Astrocyte (in vitro differentiated cells and primary cell): Measurements from ENCODE around the gene SCLY. TPM values are rescaled to one million over a fixed set of nuclear protein-coding genes. Genes with fewer than 3 reads are reported as not detected.

ENCODE experiments used
- DNase-seq: peaks from one replicate; pipeline ENCODE4 v3.0.0-alpha.2; 2010; ENCODE audit warnings: low read depth
- FAIRE-seq: peaks from 2 replicates; lab custom pipeline; 2011; peaks lifted over from hg19 to GRCh38; lab: Jason Lieb, UNC
- H2AFZ ChIP-seq: 2 replicates; pipeline ENCODE4 v1.6.0; 2012; ENCODE audit warnings: low read depth, low read length, inconsistent platforms
- H3K27ac ChIP-seq: 2 replicates; pipeline ENCODE4 v1.5.1; 2011; ENCODE audit warnings: low read depth, low read length, inconsistent platforms
- H3K27me3 ChIP-seq: 2 replicates; pipeline ENCODE4 v1.6.0; 2011; ENCODE audit warnings: low read length, inconsistent platforms; ENCODE audit not compliant: insufficient read depth
- H3K36me3 ChIP-seq: 2 replicates; pipeline ENCODE4 v1.5.1; 2011; ENCODE audit warnings: low read length, inconsistent platforms; ENCODE audit not compliant: insufficient read depth
- H3K4me1 ChIP-seq: 2 replicates; pipeline ENCODE4 v1.5.1; 2011; ENCODE audit warnings: low read length, inconsistent platforms; ENCODE audit not compliant: insufficient read depth
- H3K4me2 ChIP-seq: 2 replicates; pipeline ENCODE4 v1.6.0; 2012; ENCODE audit warnings: low read length, inconsistent platforms
- H3K4me3 ChIP-seq: 2 replicates; pipeline ENCODE4 v1.5.1; 2011; ENCODE audit warnings: low read depth, mild to moderate bottlenecking, low read length, inconsistent platforms; ENCODE audit not compliant: insufficient read depth
- H3K79me2 ChIP-seq: 2 replicates; pipeline ENCODE4 v1.6.0; 2012; ENCODE audit warnings: mild to moderate bottlenecking, low read length, inconsistent platforms; ENCODE audit not compliant: insufficient read depth
- H3K9ac ChIP-seq: 2 replicates; pipeline ENCODE4 v1.6.0; 2012; ENCODE audit warnings: mild to moderate bottlenecking, low read length, inconsistent platforms
- H3K9me3 ChIP-seq: 2 replicates; pipeline ENCODE4 v1.5.1; 2012; ENCODE audit warnings: low read depth, mild to moderate bottlenecking, low read length, inconsistent platforms; ENCODE audit not compliant: insufficient read depth
- H4K20me1 ChIP-seq: 2 replicates; pipeline ENCODE4 v1.6.0; 2012; ENCODE audit warnings: low read length, inconsistent platforms; ENCODE audit not compliant: insufficient read depth
- H3K27ac Mint-ChIP-seq: one replicate; pipeline ENCODE4 v1.8.0; 2021; ENCODE audit warnings: mild to moderate bottlenecking, mixed read lengths; ENCODE audit not compliant: unreplicated experiment
- H3K27me3 Mint-ChIP-seq: one replicate; pipeline ENCODE4 v1.8.0; 2021; ENCODE audit warnings: low read depth, mixed read lengths; ENCODE audit not compliant: unreplicated experiment
- H3K36me3 Mint-ChIP-seq: one replicate; pipeline ENCODE4 v1.8.0; 2021; ENCODE audit warnings: low read depth, mixed read lengths; ENCODE audit not compliant: unreplicated experiment
- H3K4me1 Mint-ChIP-seq: one replicate; pipeline ENCODE4 v1.8.0; 2021; ENCODE audit warnings: low read depth, mixed read lengths; ENCODE audit not compliant: unreplicated experiment
- H3K4me3 Mint-ChIP-seq: one replicate; pipeline ENCODE4 v1.8.0; 2021; ENCODE audit warnings: mild to moderate bottlenecking, moderate library complexity, mixed read lengths; ENCODE audit not compliant: unreplicated experiment
- H3K9me3 Mint-ChIP-seq: one replicate; pipeline ENCODE4 v1.8.0; 2021; ENCODE audit warnings: mild to moderate bottlenecking, mixed read lengths; ENCODE audit not compliant: unreplicated experiment
- CTCF ChIP-seq: IDR thresholded peaks from 2 replicates; pipeline ENCODE4 v1.5.1; 2011; ENCODE audit warnings: low read depth, mild to moderate bottlenecking, inconsistent platforms, low read length, moderate library complexity; ENCODE audit not compliant: insufficient read depth
- EZH2 ChIP-seq: IDR thresholded peaks from 2 replicates; pipeline ENCODE4 v1.6.1; 2012; ENCODE audit warnings: mild to moderate bottlenecking, low read length, inconsistent platforms; ENCODE audit not compliant: insufficient read depth
- total RNA-seq: library from RNA; stranded (reverse); gene quantifications from 2 replicates; pipeline ENCODE4 v1.2.1, GENCODE V29; 2021

The SCLY gene
- total RNA-seq, 1 donor from 2014 or later, result 15.4 TPM

- DNase-seq (no peak), FAIRE-seq (no peak)
- H3K4me1 Mint-ChIP-seq, result no peaks in the 10 kb centered on the region
- H3K4me1 ChIP-seq, result no peaks in the 10 kb centered on the region
- H3K27ac ChIP-seq, result no peak overlapping the region
- no peak overlapping the region for H3K4me3 Mint-ChIP-seq
- peaks cover 5% of the 10 kb centered on the region for H3K36me3 Mint-ChIP-seq
- H2AFZ ChIP-seq, result no peak overlapping the region
- no peaks in the 10 kb centered on the region for H3K27me3 Mint-ChIP-seq
- H3K9me3 ChIP-seq, result no peaks in the 10 kb centered on the region
- H3K27ac Mint-ChIP-seq, result peak overlapping the region; percentile 62
- H3K4me3 ChIP-seq, result no peak overlapping the region
- H4K20me1 ChIP-seq, result no peaks in the 10 kb centered on the region
- no peaks in the 10 kb centered on the region for H3K36me3 ChIP-seq
- H3K9ac ChIP-seq, result no peak overlapping the region
- H3K27me3 ChIP-seq, result no peaks in the 10 kb centered on the region
- no peak overlapping the region for H3K4me2 ChIP-seq
- H3K79me2 ChIP-seq, result no peaks in the 10 kb centered on the region
- TF ChIP-seq EZH2, result no peak
- no peak for TF ChIP-seq CTCF
- H3K9me3 Mint-ChIP-seq, result peaks cover 2% of the 10 kb centered on the region
These were observed 32.7 kb downstream of the SCLY start for GRCh38 chr2:238093181-238094140.

GRCh38 chr2:238094438-238095022 lies 33.7 kb downstream of the SCLY start:
- Histone ChIP-seq H3K27ac (no peak overlapping the region), H4K20me1 (no peaks in the 10 kb centered on the region), H3K79me2 (no peaks in the 10 kb centered on the region), H3K9ac (no peak overlapping the region), H3K9me3 (no peaks in the 10 kb centered on the region), H3K4me2 (no peak overlapping the region), H3K4me1 (no peaks in the 10 kb centered on the region), H3K36me3 (no peaks in the 10 kb centered on the region), H2AFZ (no peak overlapping the region), H3K27me3 (no peaks in the 10 kb centered on the region), H3K4me3 (no peak overlapping the region)
- H3K27me3 Mint-ChIP-seq, result peaks cover 5% of the 10 kb centered on the region
- TF ChIP-seq CTCF, result no peak
- no peak for TF ChIP-seq EZH2
- no peaks in the 10 kb centered on the region for H3K4me1 Mint-ChIP-seq
- no peak overlapping the region for H3K27ac Mint-ChIP-seq
- FAIRE-seq (no peak), DNase-seq (no peak)
- peaks cover 7% of the 10 kb centered on the region for H3K36me3 Mint-ChIP-seq
- peaks cover 2% of the 10 kb centered on the region for H3K9me3 Mint-ChIP-seq
- H3K4me3 Mint-ChIP-seq, result no peak overlapping the region
